GM18909 (cell line): ENCODE measurements around the gene CDC42BPB.
A peak's percentile ranks its signal among the peaks of the same experiment; 100 is the strongest.

Experiments
- ATAC-seq: cut with Tn5 transposase; IDR thresholded peaks from one replicate; pipeline ENCODE4 v1.9.1; 2021; ENCODE audit warnings: mild to moderate bottlenecking; ENCODE audit not compliant: unreplicated experiment, poor library complexity

The CDC42BPB gene

DNA sequence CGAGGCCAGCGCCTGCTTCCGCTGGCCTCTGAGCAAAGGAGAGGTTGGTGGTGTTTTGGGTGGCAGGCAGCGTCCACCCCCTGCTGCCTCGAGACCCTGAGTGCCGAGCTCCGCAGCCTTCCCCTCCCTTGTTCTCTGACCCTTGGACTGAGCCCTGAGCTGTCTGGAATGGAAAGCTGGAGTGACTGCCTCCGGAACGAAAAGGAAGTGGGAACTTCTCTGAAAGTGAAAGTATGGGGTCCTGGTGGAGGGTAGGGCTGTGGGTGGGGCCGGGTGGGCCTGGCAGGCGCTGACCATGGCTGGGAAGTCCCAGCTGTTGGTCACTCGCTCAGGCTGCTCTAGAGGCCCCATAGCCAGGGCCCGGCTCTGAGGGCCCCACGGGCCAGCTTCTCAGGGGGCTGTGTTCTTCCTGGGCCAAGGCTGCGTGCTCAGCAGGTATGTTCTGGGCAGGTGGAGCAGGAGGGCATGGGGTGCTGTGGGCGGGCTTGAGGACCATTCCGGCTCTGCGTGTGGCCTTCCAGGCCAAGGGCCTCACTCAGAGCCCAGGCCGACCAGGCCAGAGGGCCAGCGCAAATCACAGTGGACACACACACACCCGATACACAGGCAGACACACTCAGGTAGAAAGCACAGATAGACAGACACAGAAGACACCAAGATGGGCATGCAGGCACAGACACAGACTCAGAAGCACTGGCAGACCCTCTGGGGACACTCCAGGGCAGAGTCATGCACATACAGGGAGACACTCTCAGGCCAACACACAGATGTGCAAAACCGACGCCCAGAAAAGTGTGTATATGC is 37.3 kb upstream of the CDC42BPB start, which contains the start of gene EXOC3L4:
TSS of gene EXOC3L4 (plus strand) at position 320 of the 804 bp plus-strand sequence. CDS start 5,495 bp downstream, outside the sequence.
- ATAC-seq: no peak

- no peak for ATAC-seq
Measured at GRCh38 chr14:103093856-103094405, 36.6 kb upstream of the CDC42BPB start.

DNA sequence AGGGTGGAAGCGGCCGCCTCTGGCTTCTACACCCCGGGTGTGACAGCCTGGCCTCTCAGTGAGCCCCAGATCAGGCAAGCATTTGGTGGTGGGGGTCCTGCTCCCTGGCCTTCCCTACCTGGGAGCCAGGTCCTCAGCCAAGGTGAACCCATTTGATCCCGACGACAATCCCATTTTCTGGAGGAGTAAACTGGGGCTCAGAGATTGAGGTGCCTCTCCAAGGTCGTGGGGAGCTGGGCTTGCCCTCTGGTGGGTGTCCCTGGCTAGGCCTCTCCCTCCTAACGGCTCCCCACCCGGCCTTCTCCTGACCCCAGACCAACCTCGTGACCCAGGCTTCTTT is 34.5 kb upstream of the CDC42BPB start:
- ATAC-seq: no peak

GRCh38 chr14:103091041-103091882 is 33.9 kb upstream of the CDC42BPB start:
- ATAC-seq: peak; percentile 48

GRCh38 chr14:103090481-103091020 is 33.2 kb upstream of the CDC42BPB start:
- no peak for ATAC-seq

DNA sequence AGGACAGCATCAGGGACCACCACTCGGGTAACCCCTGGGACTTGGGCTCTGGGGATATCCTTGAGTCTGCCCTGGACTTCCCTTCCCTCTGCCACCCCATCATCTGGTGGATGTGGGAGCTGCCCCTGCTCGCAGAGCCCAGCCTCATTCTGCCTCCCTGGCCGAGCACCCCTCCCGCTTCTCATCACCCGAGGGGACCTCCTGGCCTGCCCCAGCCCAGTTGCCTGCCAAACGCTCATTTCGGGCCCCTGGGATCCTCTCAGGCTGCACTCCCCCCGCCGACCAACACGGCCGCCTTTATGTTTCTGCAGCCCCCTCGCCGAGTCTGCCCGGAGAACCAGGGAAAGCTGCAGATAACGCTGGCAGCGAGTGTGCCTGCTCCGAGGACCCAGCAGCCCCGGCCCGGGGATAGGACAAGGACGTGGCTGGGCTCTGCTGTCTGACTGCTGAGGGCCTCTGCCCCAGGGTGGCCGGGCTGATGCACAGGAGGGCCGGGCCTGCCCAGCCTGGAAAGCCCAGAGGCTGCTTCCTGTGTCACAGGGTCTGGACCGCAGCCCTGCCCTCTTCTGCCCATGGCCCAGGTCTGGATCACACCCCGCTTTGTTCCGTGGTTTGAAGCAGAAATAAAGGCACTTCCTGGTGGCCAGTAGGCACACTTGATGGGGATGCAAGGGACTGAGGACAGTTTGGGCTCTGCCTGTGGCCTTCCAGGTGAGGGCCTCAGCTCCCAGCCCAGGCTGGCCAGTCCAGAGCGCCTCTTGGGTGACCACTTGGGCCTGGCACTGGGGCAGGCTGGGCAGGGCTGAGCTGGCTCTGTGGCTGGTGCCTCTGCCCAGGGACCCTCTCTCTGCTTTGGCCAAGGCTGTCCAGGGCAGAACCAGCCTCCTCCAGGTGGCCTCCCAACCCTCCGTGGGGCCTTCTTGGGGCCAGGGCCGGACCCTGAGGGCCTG is 32.3 kb upstream of the CDC42BPB start:
- ATAC-seq: no peak

- no peak for ATAC-seq
Measured at GRCh38 chr14:103088921-103089320, 31.6 kb upstream of the CDC42BPB start.

DNA sequence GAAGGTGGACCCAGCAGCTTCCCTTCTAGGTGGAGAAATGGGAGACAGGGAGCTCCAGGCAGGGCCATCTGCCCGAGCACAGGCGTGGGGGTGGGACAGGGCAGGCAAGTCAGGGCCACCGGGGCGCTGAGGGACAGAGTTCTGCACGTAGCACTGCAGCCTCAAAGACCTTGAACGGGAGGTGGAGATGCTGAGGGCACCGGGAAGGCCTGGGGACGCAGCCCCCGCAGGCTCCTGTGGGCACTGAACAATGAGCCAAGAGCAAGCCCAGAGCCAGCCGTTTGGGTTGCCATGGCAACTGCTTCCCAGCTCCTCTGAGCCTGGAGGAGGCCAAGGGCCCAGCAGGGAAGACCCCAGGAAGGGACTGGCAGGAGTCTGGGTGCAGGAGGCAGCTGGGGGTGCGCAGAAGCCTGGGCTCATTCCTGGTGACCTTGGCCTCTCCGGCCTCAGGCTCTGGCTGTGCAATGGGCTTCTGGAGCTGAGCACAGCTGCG is 30.0 kb upstream of the CDC42BPB start:
- ATAC-seq: no peak

DNA sequence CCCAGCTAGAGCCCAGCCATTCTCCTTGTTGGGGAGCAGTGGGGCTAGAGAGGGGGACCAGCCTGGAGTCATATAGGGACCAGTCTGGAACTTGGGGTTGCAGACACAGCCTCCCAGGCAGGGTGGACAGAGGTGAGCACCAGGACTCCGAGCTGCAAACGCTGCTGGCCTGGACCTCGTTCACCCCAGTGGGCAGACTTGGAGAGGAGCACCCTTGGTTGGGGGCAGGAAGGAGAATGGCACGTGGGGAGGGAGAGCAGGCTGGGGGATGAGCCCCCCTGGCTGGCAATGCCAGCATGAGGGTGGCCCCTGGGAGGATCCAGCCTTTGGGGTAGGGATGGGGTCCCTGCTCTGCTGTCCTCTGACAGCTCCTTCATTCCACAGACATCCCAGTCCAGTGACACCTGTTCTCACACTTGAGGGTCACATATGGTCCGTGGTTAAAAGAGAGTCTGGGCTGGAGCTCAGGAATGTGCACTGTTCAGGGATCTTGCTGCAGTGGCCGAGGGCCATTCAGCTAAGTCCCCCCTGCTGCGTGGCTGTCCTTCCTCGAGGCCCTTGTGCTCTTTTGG is 29.5 kb upstream of the CDC42BPB start:
- no peak for ATAC-seq

DNA sequence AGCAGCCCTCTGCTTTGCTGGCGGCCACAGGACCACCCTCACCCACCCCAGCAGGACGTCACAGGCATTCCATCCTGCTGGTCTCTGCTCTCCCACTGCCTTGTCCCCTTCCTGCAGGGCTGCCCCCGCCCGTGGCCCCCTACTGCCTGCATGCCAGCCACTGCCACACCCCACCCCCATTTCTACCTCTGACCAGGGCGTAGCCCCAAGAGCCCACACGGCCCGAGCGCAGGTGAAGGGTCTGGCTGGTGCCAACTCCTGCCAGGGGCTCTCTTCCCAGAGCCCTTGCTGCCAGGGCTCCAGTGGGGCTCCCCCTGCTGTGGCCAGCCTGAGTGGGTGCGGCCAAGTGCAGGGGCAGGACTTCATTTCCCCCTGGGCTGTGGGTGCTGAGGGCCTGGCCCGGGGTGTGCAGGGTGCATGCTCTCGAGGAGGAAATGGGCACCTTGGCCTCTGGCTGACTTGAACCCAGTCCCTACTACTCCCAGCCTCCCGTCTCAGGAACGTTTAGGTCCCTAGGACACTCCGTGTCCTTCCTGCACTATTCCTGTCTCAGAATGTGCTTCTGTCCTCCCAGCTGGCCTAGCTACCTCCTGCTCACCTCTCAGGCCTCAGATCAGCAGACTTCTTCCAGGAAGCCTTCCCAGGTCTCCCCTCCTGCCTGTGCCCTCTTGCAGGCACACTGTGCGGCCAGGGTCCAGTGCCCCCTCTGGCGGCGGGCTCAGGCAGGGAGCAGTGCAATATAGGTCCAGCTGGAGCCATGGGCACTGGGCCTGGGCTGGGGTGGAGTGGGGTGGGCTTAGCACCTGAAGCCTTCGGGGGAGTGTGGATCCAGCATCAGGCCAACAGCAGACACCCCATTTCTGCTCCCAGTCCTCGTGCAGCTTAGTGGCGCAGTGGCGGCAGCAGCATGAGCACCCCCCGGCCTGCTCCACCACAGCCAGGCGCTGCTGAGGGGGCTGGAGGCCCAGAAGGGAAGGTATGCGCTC is 28.1 kb upstream of the CDC42BPB start:
- no peak for ATAC-seq

DNA sequence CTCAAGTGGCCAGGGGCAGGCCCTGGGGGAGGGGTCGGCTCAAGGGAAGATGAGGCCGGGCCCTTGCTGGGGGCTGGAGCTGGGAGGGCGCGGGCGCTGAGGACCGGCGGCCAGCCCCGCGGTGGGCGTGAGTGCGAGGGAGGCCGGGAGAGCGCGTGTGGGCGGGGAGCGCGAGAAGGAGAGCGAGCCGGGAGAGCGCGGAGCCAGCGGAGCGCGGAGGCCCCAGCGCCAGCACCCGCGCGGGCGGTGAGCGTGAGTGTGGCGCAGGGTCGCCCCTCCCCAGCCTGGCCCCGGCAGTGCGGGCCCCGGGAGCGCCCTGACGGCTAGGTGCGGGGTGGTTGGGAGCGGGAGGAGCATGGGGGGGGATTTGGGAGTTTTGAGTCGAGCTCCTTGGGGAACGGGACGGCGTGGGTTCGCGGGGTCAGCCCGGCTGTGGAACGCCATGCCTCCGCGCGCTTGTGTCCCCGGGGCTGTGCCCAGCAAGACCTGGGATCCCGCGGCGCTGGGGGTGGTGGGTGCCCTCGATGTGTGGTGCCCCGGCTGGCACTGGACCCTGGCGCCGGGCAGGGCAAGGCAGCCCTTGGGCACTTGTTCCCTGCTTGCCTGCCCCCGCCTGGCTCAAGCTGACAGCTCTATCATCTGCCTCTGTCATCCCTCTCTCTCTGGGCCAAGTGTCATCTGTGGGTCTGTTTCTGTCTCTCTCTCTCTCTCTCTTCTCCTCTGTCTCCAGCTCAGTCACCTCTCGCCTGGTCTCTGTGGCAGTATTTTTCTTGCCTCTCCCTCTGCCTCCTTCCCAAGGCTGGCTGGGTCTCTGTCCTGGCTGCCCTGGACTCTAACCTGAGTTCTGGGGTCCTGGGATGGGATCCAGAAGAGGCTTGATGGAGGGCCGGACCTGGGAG is 26.9 kb upstream of the CDC42BPB start, which contains the start of gene LBHD2:
TSS of gene LBHD2 (plus strand) at position 190 of the 899 bp plus-strand sequence. CDS start 1,803 bp downstream, outside the sequence.
- no peak for ATAC-seq

DNA sequence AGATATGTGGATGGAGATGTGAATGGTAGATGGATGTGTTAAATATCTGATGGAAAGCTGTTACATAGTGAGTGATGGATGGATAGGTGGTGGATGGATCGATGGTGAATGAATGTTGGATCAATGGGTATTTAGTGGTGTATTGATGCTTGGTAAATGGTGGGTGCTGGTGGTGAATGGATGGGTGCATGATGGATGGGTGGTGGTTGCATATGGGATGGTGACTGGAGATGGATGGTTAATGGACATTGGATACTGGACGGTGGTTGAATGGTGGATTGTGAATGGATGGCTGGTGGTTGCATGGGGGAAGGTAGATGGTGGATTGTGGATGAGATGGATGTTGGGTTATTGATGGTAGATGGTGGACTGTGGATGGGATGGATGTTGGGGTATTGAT is 24.6 kb upstream of the CDC42BPB start:
- ATAC-seq: no peak

DNA sequence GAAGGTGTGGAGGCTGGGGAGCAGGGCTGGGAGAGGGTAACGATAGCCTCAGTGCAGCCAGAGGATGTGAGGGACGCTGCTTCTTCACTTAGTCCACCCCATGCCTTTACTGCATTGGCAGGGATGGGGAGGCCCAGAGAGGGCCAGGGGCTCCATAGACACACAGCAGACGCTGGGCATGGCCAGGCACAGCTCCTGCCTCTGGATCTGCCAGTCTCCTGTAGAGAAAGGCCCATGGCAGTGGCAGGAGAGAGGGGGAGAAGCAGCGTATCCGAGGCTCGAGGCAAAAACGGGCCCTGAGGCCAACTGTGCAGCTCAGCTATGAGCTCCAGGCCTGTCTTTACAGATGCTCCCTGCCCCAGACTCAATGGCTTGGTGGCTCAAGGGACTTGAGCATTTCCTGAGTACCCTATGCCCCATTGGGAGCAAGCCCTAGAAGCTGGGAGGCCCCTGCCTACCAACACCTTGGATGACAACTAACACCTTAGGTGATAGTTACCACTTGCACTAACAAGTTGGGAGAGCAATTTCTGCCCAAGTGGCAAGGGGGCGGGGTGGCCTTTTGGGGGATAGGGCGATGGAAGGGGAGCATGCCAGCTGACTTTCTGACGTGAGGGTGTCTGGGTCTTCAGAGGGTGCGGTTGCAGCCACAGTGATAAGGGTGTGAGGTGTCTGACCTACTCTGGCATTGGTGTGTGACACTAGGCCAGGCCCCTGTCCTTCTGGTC is 21.7 kb upstream of the CDC42BPB start:
- no peak for ATAC-seq

DNA sequence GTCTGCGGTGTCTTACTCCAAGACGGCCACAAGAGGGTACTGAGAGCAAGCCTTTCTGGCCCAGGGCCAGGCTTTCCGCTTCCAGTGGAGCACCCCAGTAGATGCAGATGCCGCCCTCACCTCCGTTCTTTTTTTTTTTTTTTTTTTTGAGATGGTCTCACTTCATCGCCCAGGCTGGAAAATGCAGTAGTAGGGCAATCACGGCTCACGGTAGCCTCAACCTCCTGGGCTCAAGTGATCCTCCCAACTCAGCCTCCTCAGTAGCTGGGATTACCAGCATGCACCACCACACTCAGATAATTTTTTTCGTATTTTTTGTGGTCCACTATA is 21.0 kb upstream of the CDC42BPB start:
- ATAC-seq: no peak

DNA sequence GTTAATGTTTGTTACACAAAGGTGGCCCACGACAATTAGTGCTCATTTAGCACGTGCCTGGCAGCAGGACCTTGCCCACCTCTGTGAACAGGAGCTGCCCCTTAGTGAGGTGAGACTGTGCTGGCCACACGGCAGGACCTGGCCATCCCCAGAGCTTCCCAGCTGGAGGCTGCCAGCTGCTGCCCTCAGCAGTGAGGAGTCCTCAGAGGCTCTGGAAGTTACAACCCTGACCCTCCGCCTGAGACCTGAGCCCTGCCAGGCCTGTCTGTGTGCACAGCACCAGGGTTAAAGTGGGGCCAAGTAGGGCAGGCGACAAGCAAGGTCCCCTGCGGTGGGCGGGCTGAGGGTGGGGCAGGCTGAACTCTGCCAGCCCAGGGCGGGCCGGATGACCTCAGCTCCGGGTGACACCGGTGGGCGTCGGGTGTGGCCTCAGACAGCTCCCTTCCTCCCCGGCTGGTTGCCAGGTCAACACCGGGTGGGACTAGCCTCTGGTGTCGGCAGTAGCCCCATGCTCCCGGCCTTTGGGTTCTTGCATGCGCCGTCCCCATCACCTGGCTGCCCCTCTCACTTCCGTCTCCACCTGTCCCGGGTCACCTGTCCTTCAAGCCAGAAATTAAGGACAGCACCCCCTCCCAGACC is 17.5 kb upstream of the CDC42BPB start:
- peak; percentile 2 for ATAC-seq
